Skin of body (tissue), 2 donors: Measurements from ENCODE around the gene GRN. TPM values are rescaled to one million over a fixed set of nuclear protein-coding genes. Genes with fewer than 3 reads are reported as not detected.
A peak's percentile ranks its signal among the peaks of the same experiment; 100 is the strongest.
"Not testable (repeated sequence)": the region's sequence is repeated elsewhere in the genome, so short reads cannot be mapped to it uniquely, and the experiment has no call there.

Experiments used
- DNase-seq: peaks from one replicate; lab custom pipeline; 2025; lab: John Stamatoyannopoulos, UW
- total RNA-seq: library from RNA; depleted of rRNA; stranded (reverse); fragments of >200 nt; gene quantifications from one replicate; pipeline ENCODE4 v1.2.3, GENCODE V29; 2014

The GRN gene
- total RNA-seq, 1 donor from 2014 or later = 184 TPM

- no peak for DNase-seq
Observed at GRCh38 chr17:44321246-44322120, 23.6 kb upstream of the GRN start.

DNA sequence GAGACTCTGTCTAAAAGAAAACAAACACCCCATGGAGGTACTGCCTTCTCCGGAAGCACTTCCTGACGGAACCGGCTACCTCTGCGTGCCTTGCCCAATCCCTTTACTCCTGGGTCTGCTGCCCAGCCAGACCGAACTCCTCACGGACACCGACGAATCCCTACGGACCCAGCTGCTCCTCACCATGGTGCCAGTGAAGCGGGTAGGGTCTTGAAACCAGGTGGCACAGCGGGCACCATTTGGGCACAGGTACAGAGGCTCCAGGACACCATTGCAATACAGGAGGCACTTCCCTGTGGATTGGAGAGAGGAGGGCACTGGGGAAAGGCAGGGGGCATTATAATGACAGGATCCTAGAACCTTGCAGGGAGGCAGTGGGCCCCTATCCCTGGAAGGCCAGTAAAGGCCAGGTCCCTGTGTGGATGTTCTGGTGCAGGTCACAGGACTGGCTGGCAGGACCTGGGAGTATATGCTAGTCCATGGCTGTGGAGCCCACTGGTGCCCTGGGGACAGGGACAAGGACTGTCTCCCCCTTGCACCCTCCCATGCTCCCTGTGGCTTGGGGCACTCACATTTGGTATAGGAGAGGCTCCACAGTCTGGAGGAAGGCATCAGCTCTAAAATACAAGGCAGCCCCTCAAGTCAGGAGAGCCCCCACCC lies 22.7 kb upstream of the GRN start:
- DNase-seq = no peak

- no peak for DNase-seq
Observed at GRCh38 chr17:44323359-44324091, 21.6 kb upstream of the GRN start.

- no peak for DNase-seq
Observed at GRCh38 chr17:44324092-44324570, 21.0 kb upstream of the GRN start.

- DNase-seq = peak; percentile 90
Observed at GRCh38 chr17:44324571-44325275, 20.4 kb upstream of the GRN start, which contains the start of gene SLC25A39. TSS of gene SLC25A39 (minus strand) at chr17:44324823. CDS start at chr17:44323562, 1,261 bp downstream.

DNA sequence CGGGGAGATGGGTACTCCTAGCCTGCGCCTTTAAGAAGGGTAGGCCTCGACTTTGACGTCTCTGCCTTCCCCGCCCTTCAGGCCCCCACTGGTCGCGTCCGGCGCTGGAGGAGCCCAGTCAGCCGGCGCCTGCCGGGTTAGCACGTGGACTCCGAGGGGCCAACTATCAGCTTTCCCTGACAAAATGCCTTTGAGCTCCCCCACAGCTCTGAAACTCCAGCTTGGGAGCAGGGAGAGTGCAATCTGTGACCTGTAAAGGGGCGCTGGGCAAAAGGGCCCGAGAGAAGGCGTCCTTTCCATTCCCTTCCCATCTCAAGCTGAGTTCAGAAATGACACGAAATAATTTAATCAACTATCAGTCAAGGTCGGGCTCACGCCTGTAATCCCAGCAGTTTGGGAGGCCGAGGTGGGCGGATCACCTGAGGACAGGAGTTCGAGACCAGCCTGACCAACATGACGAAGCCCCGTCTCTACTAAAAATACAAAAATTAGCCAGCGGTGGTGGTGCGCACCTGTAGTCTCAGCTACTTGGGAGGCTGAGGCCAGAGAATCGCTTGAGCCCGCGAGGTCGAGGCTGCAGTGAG lies 18.1 kb upstream of the GRN start:
- peak; percentile 97 for DNase-seq

GRCh38 chr17:44327715-44328449 lies 17.2 kb upstream of the GRN start:
- DNase-seq = no peak

DNA sequence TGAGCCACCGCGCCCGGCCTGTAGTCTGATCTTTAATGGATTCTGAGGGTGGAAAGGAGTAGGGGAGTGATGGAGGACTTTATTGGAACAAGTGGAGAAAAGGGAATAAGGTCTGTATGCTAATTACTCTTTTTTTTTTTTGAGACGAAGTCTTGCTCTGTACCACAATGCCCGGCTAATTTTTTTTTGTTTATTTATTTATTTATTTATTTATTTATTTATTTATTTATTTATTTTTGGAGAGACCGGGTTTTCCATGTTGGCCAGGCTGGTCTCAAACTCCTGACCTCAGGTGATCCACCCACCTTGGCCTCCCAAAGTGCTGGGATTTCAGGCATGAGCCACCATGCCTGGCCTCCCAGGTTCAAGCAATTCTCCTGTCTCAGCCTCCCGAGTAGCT lies 15.6 kb upstream of the GRN start:
- DNase-seq = not testable (repeated sequence)

DNA sequence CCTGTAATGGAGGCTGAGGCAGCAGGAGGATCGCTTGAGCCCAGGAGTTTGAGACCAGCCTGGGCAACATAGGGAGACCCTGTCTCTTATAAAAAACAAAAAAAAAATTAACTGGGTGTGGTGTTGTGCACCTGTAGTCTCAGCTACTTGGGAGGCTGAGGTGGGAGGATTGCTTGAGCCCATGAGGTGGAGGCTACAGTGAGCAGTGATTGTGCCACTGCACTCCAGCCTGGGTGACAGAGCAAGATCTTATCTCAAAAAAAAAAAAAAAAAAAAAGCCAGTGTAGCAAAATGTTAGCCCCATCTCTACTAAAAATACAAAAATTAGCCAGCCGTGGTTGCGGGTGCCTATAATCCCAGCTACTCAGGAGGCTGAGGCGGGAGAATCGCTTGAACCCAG lies 14.8 kb upstream of the GRN start:
- DNase-seq = not testable (repeated sequence)

- peak; percentile 67 for DNase-seq
Observed at GRCh38 chr17:44331249-44331760, 13.8 kb upstream of the GRN start.

GRCh38 chr17:44333371-44333770 lies 11.7 kb upstream of the GRN start:
- no peak for DNase-seq

DNA sequence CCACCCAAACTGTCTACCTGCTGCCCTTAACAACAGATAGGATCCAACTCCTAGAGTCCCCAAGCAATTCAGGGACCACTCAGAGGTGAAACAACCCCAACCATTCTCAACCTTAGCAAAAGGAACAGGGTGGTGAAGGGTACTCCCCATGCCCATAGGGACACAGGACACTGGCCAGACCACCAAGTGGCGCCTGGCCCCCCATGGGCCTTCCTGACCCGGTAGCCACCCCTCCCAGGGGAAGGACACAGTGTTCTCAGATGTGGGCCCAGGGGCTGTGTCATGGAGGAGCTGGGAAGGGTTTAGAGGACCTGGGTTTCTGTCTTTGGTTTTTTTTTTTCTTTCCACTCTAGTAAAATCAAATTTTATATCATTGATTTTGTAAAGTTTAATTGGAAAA lies 10.8 kb upstream of the GRN start:
- DNase-seq = no peak

GRCh38 chr17:44334727-44335126 lies 10.4 kb upstream of the GRN start:
- no peak for DNase-seq

- DNase-seq = no peak
Observed at GRCh38 chr17:44335564-44335963, 9.5 kb upstream of the GRN start.

- DNase-seq = no peak
Observed at GRCh38 chr17:44335968-44336367, 9.1 kb upstream of the GRN start.

DNA sequence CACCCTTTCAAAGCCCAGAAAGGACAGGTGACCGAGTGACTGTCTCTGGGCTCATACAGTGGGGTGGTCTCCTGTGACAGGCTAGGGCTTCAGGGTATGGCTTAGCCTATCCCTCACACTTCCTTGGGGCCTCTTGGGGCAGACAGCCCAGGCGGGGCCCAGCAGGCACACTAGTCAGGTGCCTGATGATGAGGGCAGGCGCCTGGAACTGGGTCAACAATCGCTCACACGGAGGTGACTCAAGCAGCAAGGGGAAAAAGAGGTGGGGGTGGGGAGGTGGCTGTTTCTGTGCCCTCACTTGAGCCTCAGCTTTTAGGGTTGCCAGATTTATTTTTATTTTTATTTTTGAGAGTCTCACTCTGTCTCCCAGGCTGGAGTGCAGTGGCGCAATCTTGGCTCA lies 6.4 kb upstream of the GRN start:
- no peak for DNase-seq

- DNase-seq = not testable (repeated sequence)
Observed at GRCh38 chr17:44340553-44340952, 4.5 kb upstream of the GRN start.

DNA sequence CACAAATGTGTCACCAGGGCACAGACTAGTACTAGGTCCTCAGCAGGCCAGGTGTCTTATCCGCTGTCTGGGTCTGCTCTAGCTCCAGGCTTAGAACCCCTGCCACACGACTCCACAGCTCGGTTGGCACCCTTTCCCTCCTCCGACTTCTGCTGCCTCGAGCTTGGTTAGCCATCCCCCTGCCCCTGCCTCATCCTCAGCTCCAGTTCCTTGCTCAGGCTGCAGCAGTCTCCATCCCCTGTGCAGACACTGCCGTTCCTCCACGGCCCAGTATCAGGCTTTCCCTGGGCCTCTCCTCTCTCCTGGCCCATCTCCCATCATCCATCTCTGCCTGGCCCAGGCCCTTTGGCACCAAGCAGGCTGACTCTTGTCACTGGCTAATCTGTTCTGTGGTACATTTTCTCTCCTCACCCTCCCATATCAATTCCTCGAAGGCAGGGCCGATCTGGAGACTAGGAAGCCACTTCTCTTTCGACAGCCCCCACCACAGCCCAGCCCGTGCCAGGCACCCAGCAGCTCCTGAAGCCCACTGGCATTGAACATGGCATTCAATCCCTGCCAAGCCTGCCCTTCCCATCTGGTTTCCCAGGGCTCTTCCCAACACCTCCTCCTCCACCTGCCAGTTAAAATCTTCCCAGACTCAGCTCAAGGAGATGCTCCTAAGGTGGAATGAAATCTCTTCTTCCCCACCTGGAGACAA lies 1.4 kb upstream of the GRN start:
- DNase-seq = no peak

DNA sequence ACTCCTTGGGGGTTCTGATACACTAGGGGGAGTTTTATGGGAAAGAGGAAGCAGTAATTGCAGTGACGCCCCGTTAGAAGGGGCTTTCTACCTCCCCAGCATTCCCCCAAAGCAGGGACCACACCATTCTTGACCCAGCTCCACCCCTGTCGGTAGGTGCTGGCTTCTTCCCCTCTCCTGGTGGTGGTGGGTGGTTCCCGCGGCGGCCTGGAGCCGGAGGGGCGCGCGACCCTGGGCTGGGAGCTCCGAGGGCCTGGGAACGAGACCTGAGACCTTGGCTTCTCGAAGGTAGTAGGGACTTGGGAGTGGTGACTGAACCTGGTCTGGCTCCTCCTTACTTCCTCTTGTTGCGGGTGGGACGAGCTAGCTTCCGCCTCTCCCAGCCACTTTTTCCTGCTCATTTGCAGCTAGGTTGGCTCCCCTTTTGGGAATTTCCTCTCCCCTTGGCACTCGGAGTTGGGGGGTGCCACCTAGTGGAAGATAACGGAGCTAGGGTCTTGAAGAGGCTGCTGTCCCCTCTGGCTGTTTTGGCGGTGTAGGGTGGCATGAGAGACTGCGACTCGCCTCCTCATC lies 438 bp downstream of the GRN start:
- DNase-seq = peak; percentile 45
